Measurements from ENCODE around the gene KRT76.
"Not testable (repeated sequence)": the region's sequence is repeated elsewhere in the genome, so short reads cannot be mapped to it uniquely, and the experiment has no call there.

KRT76 gene

GRCh38 chr12:52797529-52797894 lies 20.4 kb upstream of the KRT76 start:
- H2AK5ac ChIP-seq (ENCODE audit: low read length), result no peak overlapping the region
- no peak overlapping the region for H4K5ac ChIP-seq (ENCODE audit: low read length)
- no peak overlapping the region for H3K27ac ChIP-seq (ENCODE audit: low read depth, low read length)
- no peak overlapping the region for H2BK120ac ChIP-seq (ENCODE audit: low read depth, low read length)
- no peak for DNase-seq
- H3K4me3 ChIP-seq (ENCODE audit: low read length), result no peak overlapping the region
- no peak overlapping the region for H4K8ac ChIP-seq (ENCODE audit: low read depth, low read length)
- no peaks in the 10 kb centered on the region for H3K4me1 ChIP-seq (ENCODE audit: control insufficient read depth, low read depth, low read length)
- H3K79me1 ChIP-seq (ENCODE audit: low read length), result no peaks in the 10 kb centered on the region
- no peak overlapping the region for H3K23ac ChIP-seq (ENCODE audit: low read length)
- H3K56ac ChIP-seq (ENCODE audit: low read length), result no peak overlapping the region
- no peak overlapping the region for H2BK15ac ChIP-seq (replicated peaks; ENCODE audit: low read depth)
- H3K9ac ChIP-seq (ENCODE audit: low read length), result no peak overlapping the region
- no peak overlapping the region for H3K4me2 ChIP-seq (ENCODE audit: low read length)
- H3K79me2 ChIP-seq (ENCODE audit: control insufficient read depth, insufficient read depth, low read length), result no peaks in the 10 kb centered on the region
- no peaks in the 10 kb centered on the region for H3K36me3 ChIP-seq (ENCODE audit: control insufficient read depth, insufficient read depth, low read length)
- H3K4ac ChIP-seq (ENCODE audit: low read depth, low read length), result no peak overlapping the region
- no peak overlapping the region for H3K18ac ChIP-seq (ENCODE audit: low read length)
- H3K27me3 ChIP-seq (ENCODE audit: insufficient read depth, low read length, poor library complexity), result no peaks in the 10 kb centered on the region
- H2BK5ac ChIP-seq (ENCODE audit: low read length), result no peak overlapping the region

GRCh38 chr12:52796839-52797528 lies 19.8 kb upstream of the KRT76 start:
- no peak overlapping the region for H3K9ac ChIP-seq (ENCODE audit: low read length)
- H3K27ac ChIP-seq (ENCODE audit: low read depth, low read length), result no peak overlapping the region
- no peaks in the 10 kb centered on the region for H3K27me3 ChIP-seq (ENCODE audit: insufficient read depth, low read length, poor library complexity)
- H4K8ac ChIP-seq (ENCODE audit: low read depth, low read length), result no peak overlapping the region
- H3K56ac ChIP-seq (ENCODE audit: low read length), result no peak overlapping the region
- no peak overlapping the region for H3K4me3 ChIP-seq (ENCODE audit: low read length)
- H3K4ac ChIP-seq (ENCODE audit: low read depth, low read length), result no peak overlapping the region
- H3K79me1 ChIP-seq (ENCODE audit: low read length), result no peaks in the 10 kb centered on the region
- no peaks in the 10 kb centered on the region for H3K36me3 ChIP-seq (ENCODE audit: control insufficient read depth, insufficient read depth, low read length)
- no peaks in the 10 kb centered on the region for H3K4me1 ChIP-seq (ENCODE audit: control insufficient read depth, low read depth, low read length)
- no peak overlapping the region for H2BK5ac ChIP-seq (ENCODE audit: low read length)
- H4K5ac ChIP-seq (ENCODE audit: low read length), result no peak overlapping the region
- no peak overlapping the region for H3K18ac ChIP-seq (ENCODE audit: low read length)
- no peak overlapping the region for H2AK5ac ChIP-seq (ENCODE audit: low read length)
- WGBS (ENCODE audit: extremely low coverage, insufficient coverage, low lambda C conversion rate), result no CpG with 5 or more reads among the region's 3 CpGs
- no peak overlapping the region for H2BK15ac ChIP-seq (replicated peaks; ENCODE audit: low read depth)
- H2BK120ac ChIP-seq (ENCODE audit: low read depth, low read length), result no peak overlapping the region
- H3K79me2 ChIP-seq (ENCODE audit: control insufficient read depth, insufficient read depth, low read length), result no peaks in the 10 kb centered on the region
- H3K4me2 ChIP-seq (ENCODE audit: low read length), result no peak overlapping the region
- DNase-seq, result no peak
- H3K23ac ChIP-seq (ENCODE audit: low read length), result no peak overlapping the region

GRCh38 chr12:52796429-52796794 lies 19.3 kb upstream of the KRT76 start:
- DNase-seq, result no peak
- no peaks in the 10 kb centered on the region for H3K36me3 ChIP-seq (ENCODE audit: control insufficient read depth, insufficient read depth, low read length)
- no peak overlapping the region for H4K8ac ChIP-seq (ENCODE audit: low read depth, low read length)
- H3K27me3 ChIP-seq (ENCODE audit: insufficient read depth, low read length, poor library complexity), result no peaks in the 10 kb centered on the region
- no peak overlapping the region for H2BK120ac ChIP-seq (ENCODE audit: low read depth, low read length)
- H3K56ac ChIP-seq (ENCODE audit: low read length), result no peak overlapping the region
- no peak overlapping the region for H3K4ac ChIP-seq (ENCODE audit: low read depth, low read length)
- no peak overlapping the region for H3K27ac ChIP-seq (ENCODE audit: low read depth, low read length)
- H2AK5ac ChIP-seq (ENCODE audit: low read length), result no peak overlapping the region
- H3K4me1 ChIP-seq (ENCODE audit: control insufficient read depth, low read depth, low read length), result no peaks in the 10 kb centered on the region
- no peaks in the 10 kb centered on the region for H3K79me2 ChIP-seq (ENCODE audit: control insufficient read depth, insufficient read depth, low read length)
- no peak overlapping the region for H3K23ac ChIP-seq (ENCODE audit: low read length)
- H3K9ac ChIP-seq (ENCODE audit: low read length), result no peak overlapping the region
- no peak overlapping the region for H3K18ac ChIP-seq (ENCODE audit: low read length)
- H3K79me1 ChIP-seq (ENCODE audit: low read length), result no peaks in the 10 kb centered on the region
- no peak overlapping the region for H3K4me3 ChIP-seq (ENCODE audit: low read length)
- no CpG with 5 or more reads among the region's 3 CpGs for WGBS (ENCODE audit: extremely low coverage, insufficient coverage, low lambda C conversion rate)
- H4K5ac ChIP-seq (ENCODE audit: low read length), result no peak overlapping the region
- no peak overlapping the region for H3K4me2 ChIP-seq (ENCODE audit: low read length)
- no peak overlapping the region for H2BK5ac ChIP-seq (ENCODE audit: low read length)
- no peak overlapping the region for H2BK15ac ChIP-seq (replicated peaks; ENCODE audit: low read depth)

DNA sequence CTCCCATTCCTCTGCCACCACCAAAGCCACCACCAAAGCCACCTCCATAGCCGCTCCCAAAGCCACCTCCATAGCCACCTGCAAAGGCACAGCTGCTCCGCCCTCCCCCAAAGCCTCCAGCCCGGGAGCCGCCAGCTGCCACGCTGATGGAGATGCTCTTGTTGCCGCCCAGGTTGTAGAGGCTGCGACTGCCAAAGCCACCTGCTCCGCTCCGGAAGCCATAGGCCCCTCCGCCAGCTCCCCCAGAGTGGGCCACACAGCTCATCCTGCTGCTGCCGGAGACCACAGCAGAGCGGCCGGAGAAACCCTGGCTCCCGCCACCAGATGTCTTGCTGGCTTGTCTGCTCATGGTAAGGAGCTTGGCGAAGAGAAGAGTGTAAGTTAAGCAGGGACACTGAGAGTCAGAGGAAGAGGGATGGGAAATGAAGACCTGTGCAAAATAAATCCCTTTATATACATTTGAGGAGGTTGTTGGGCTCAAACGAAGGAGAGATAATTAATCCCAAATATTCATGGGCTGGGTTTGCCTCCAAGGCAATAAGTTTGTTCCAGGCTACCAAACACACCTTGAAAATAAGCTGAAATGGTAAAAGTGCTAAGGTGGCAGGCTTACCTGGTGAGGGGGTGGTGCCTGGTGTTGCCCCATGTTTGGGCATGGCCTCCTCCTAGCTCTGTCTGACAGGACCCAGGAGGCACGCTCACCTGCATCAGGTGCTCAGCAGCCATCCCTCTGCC lies 18.7 kb upstream of the KRT76 start, which contains the start of gene KRT3:
Gene KRT3 (minus strand): TSS at position 424 of the 735 bp plus-strand sequence. CDS start 75 bp downstream, at position 349.
- no peak within 1 kb of the TSS for H4K5ac ChIP-seq (ENCODE audit: low read length)
- no peaks in the 10 kb centered on the region for H3K36me3 ChIP-seq (ENCODE audit: control insufficient read depth, insufficient read depth, low read length)
- no peak within 1 kb of the TSS for H4K8ac ChIP-seq (ENCODE audit: low read depth, low read length)
- no peak within 1 kb of the TSS for H2BK120ac ChIP-seq (ENCODE audit: low read depth, low read length)
- no peaks in the 10 kb centered on the region for H3K79me2 ChIP-seq (ENCODE audit: control insufficient read depth, insufficient read depth, low read length)
- H3K23ac ChIP-seq (ENCODE audit: low read length), result no peak within 1 kb of the TSS
- no peaks in the 10 kb centered on the region for H3K27me3 ChIP-seq (ENCODE audit: insufficient read depth, low read length, poor library complexity)
- no peak within 1 kb of the TSS for H3K4me2 ChIP-seq (ENCODE audit: low read length)
- no CpG with 5 or more reads among the region's 17 CpGs for WGBS (ENCODE audit: extremely low coverage, insufficient coverage, low lambda C conversion rate)
- DNase-seq, result no peak
- H2BK5ac ChIP-seq (ENCODE audit: low read length), result no peak within 1 kb of the TSS
- no peak within 1 kb of the TSS for H3K18ac ChIP-seq (ENCODE audit: low read length)
- H2AK5ac ChIP-seq (ENCODE audit: low read length), result no peak within 1 kb of the TSS
- no peak within 1 kb of the TSS for H3K9ac ChIP-seq (ENCODE audit: low read length)
- no peak within 1 kb of the TSS for H3K4ac ChIP-seq (ENCODE audit: low read depth, low read length)
- no peaks in the 10 kb centered on the region for H3K4me1 ChIP-seq (ENCODE audit: control insufficient read depth, low read depth, low read length)
- H3K79me1 ChIP-seq (ENCODE audit: low read length), result no peaks in the 10 kb centered on the region
- no peak within 1 kb of the TSS for H3K4me3 ChIP-seq (ENCODE audit: low read length)
- no peak within 1 kb of the TSS for H2BK15ac ChIP-seq (replicated peaks; ENCODE audit: low read depth)
- H3K56ac ChIP-seq (ENCODE audit: low read length), result no peak within 1 kb of the TSS
- H3K27ac ChIP-seq (ENCODE audit: low read depth, low read length), result no peak within 1 kb of the TSS

GRCh38 chr12:52795332-52795674 lies 18.2 kb upstream of the KRT76 start:
- H3K27ac ChIP-seq (ENCODE audit: low read depth, low read length); H3K56ac ChIP-seq (ENCODE audit: low read length); H4K5ac ChIP-seq (ENCODE audit: low read length); H2BK5ac ChIP-seq (ENCODE audit: low read length); H3K36me3 ChIP-seq (ENCODE audit: control insufficient read depth, insufficient read depth, low read length); H3K4ac ChIP-seq (ENCODE audit: low read depth, low read length); H3K9ac ChIP-seq (ENCODE audit: low read length); DNase-seq; H3K23ac ChIP-seq (ENCODE audit: low read length); H4K8ac ChIP-seq (ENCODE audit: low read depth, low read length); H3K4me2 ChIP-seq (ENCODE audit: low read length); H3K79me1 ChIP-seq (ENCODE audit: low read length); H3K4me1 ChIP-seq (ENCODE audit: control insufficient read depth, low read depth, low read length); H3K27me3 ChIP-seq (ENCODE audit: insufficient read depth, low read length, poor library complexity); H3K18ac ChIP-seq (ENCODE audit: low read length); H2BK120ac ChIP-seq (ENCODE audit: low read depth, low read length); H2BK15ac ChIP-seq (replicated peaks; ENCODE audit: low read depth); H3K79me2 ChIP-seq (ENCODE audit: control insufficient read depth, insufficient read depth, low read length); H2AK5ac ChIP-seq (ENCODE audit: low read length); H3K4me3 ChIP-seq (ENCODE audit: low read length): not testable (repeated sequence)
- no CpG with 5 or more reads among the region's 2 CpGs for WGBS (ENCODE audit: extremely low coverage, insufficient coverage, low lambda C conversion rate)

All from mesendoderm (in vitro differentiated cells).